Muscle of leg (tissue), 11 donors: ENCODE results near the gene CFP. TPM values are rescaled to one million over a fixed set of nuclear protein-coding genes. Genes with fewer than 3 reads are reported as not detected.
"Not testable (repeated sequence)": the region's sequence is repeated elsewhere in the genome, so short reads cannot be mapped to it uniquely, and the experiment has no call there.

Experiments
- DNase-seq: peaks from one replicate; pipeline ENCODE4 v3.0.0; 2013
- H3K27ac ChIP-seq: one replicate; pipeline ENCODE4 v1.5.1; 2013; ENCODE audit warnings: mild to moderate bottlenecking, low read length, control low read depth
- H3K27me3 ChIP-seq: one replicate; pipeline ENCODE4 v1.6.1; 2013; ENCODE audit warnings: low read length; ENCODE audit not compliant: control insufficient read depth, insufficient read depth
- H3K36me3 ChIP-seq: one replicate; pipeline ENCODE4 v1.6.1; 2013; ENCODE audit warnings: low read length; ENCODE audit not compliant: control insufficient read depth, insufficient read depth
- H3K4me1 ChIP-seq: one replicate; pipeline ENCODE4 v1.6.1; 2013; ENCODE audit warnings: low read length; ENCODE audit not compliant: control insufficient read depth, insufficient read depth
- H3K4me3 ChIP-seq: one replicate; pipeline ENCODE4 v1.5.1; 2013; ENCODE audit warnings: low read length, control low read depth
- H3K9me3 ChIP-seq: replicated peaks from 2 replicates; pipeline ENCODE4 v1.6.1; 2013; ENCODE audit warnings: low read depth, low read length; ENCODE audit not compliant: control insufficient read depth
- WGBS: methylation state at CpG from one replicate; pipeline ENCODE4 v1.1.5; 2013; ENCODE audit warnings: missing lambda C conversion rate; ENCODE audit not compliant: insufficient coverage; 5-methylcytosine and 5-hydroxymethylcytosine counted together
- polyA plus RNA-seq, 8 donors: library from polyadenylated mRNA; unstranded; fragments of 120-200 nt; gene quantifications; one replicate each; pipeline versions ENCODE4 v1.2.1 to v1.2.3, GENCODE V29; 2013; ENCODE audit warnings: inconsistent platforms in 1 of 8, low replicate concordance in 1 of 8; ENCODE audit not compliant: insufficient read length in 8 of 8, insufficient read depth in 1 of 8
- total RNA-seq: library from RNA; stranded (reverse); fragments of 120-200 nt; gene quantifications from one replicate; pipeline ENCODE4 v1.2.4, GENCODE V29; 2013

Gene CFP
- total and polyA plus RNA-seq, 9 donors, result 1.6 to 4.5 (median 3.0) TPM

GRCh38 chrX:47607091-47607490 is 22.6 kb downstream of the CFP start:
- no peak for DNase-seq
- H3K9me3 ChIP-seq, result no peaks in the 10 kb centered on the region
- no peaks in the 10 kb centered on the region for H3K27me3 ChIP-seq
- no peaks in the 10 kb centered on the region for H3K4me1 ChIP-seq
- H3K27ac ChIP-seq, result no peak overlapping the region
- no peaks in the 10 kb centered on the region for H3K36me3 ChIP-seq
- H3K4me3 ChIP-seq, result no peak overlapping the region

- no peak for DNase-seq
- WGBS, result 69% methylated on average over 6 of the region's 9 CpGs
- H3K27ac ChIP-seq, result no peak overlapping the region
- no peaks in the 10 kb centered on the region for H3K27me3 ChIP-seq
- no peaks in the 10 kb centered on the region for H3K9me3 ChIP-seq
- H3K4me1 ChIP-seq, result no peaks in the 10 kb centered on the region
- H3K4me3 ChIP-seq, result no peak overlapping the region
- no peaks in the 10 kb centered on the region for H3K36me3 ChIP-seq
Observed at GRCh38 chrX:47605024-47605423, 24.7 kb downstream of the CFP start.

- not testable (repeated sequence) for H3K4me3 ChIP-seq, H3K27ac ChIP-seq, H3K9me3 ChIP-seq, DNase-seq, H3K4me1 ChIP-seq, H3K27me3 ChIP-seq, H3K36me3 ChIP-seq
- no CpG with 5 or more reads among the region's 4 CpGs for WGBS
Observed at GRCh38 chrX:47603125-47603524, 26.6 kb downstream of the CFP start.

- DNase-seq, result no peak
- H3K4me3 ChIP-seq, result no peak overlapping the region
- H3K27me3 ChIP-seq, result no peaks in the 10 kb centered on the region
- H3K4me1 ChIP-seq, result no peaks in the 10 kb centered on the region
- H3K9me3 ChIP-seq, result peaks cover 6% of the 10 kb centered on the region
- H3K36me3 ChIP-seq, result no peaks in the 10 kb centered on the region
- WGBS, result no CpG with 5 or more reads among the region's 3 CpGs
- no peak overlapping the region for H3K27ac ChIP-seq
Observed at GRCh38 chrX:47597222-47597621, 32.5 kb downstream of the CFP start.

GRCh38 chrX:47596256-47596655 is 33.5 kb downstream of the CFP start:
- Histone ChIP-seq H3K27ac (no peak overlapping the region), H3K4me1 (no peaks in the 10 kb centered on the region), H3K4me3 (no peak overlapping the region), H3K9me3 (peaks cover 6% of the 10 kb centered on the region), H3K36me3 (no peaks in the 10 kb centered on the region), H3K27me3 (no peaks in the 10 kb centered on the region)
- WGBS, result 80% methylated on average over 1 of the region's 2 CpGs
- DNase-seq, result no peak

GRCh38 chrX:47595716-47596251 is 33.9 kb downstream of the CFP start:
- peak; percentile 9 for DNase-seq
- Histone ChIP-seq H3K4me1 (no peaks in the 10 kb centered on the region), H3K9me3 (peaks cover 6% of the 10 kb centered on the region), H3K4me3 (no peak overlapping the region), H3K27me3 (no peaks in the 10 kb centered on the region), H3K27ac (no peak overlapping the region), H3K36me3 (no peaks in the 10 kb centered on the region)
- WGBS, result 60% methylated on average over 1 of the region's 1 CpG

- no peak for DNase-seq
- Histone ChIP-seq H3K27ac (no peak overlapping the region), H3K4me1 (no peaks in the 10 kb centered on the region), H3K4me3 (no peak overlapping the region), H3K9me3 (peaks cover 6% of the 10 kb centered on the region), H3K36me3 (no peaks in the 10 kb centered on the region), H3K27me3 (no peaks in the 10 kb centered on the region)
- WGBS, result no CpG with 5 or more reads among the region's 4 CpGs
Observed at GRCh38 chrX:47593522-47593921, 36.2 kb downstream of the CFP start.

- 73% methylated on average over 4 of the region's 5 CpGs for WGBS
- Histone ChIP-seq H3K36me3 (peaks cover 6% of the 10 kb centered on the region), H3K27ac (no peak overlapping the region), H3K27me3 (no peaks in the 10 kb centered on the region), H3K4me1 (no peaks in the 10 kb centered on the region), H3K4me3 (no peak overlapping the region), H3K9me3 (peaks cover under 1% of the 10 kb centered on the region)
- no peak for DNase-seq
Observed at GRCh38 chrX:47590984-47591383, 38.7 kb downstream of the CFP start.

- Histone ChIP-seq H3K9me3 (no peaks in the 10 kb centered on the region), H3K4me3 (no peak overlapping the region), H3K27me3 (no peaks in the 10 kb centered on the region), H3K27ac (no peak overlapping the region), H3K4me1 (peaks cover 5% of the 10 kb centered on the region), H3K36me3 (peaks cover 11% of the 10 kb centered on the region)
- WGBS, result 81% methylated on average over 12 of the region's 16 CpGs
- DNase-seq, result peak; percentile 5
Observed at GRCh38 chrX:47587906-47588735, 41.6 kb downstream of the CFP start.

- peaks cover 2% of the 10 kb centered on the region for H3K27me3 ChIP-seq
- peaks cover 6% of the 10 kb centered on the region for H3K4me1 ChIP-seq
- H3K27ac ChIP-seq, result no peak overlapping the region
- H3K4me3 ChIP-seq, result no peak overlapping the region
- H3K9me3 ChIP-seq, result no peaks in the 10 kb centered on the region
- 42% methylated on average over 4 of the region's 4 CpGs for WGBS
- peaks cover 11% of the 10 kb centered on the region for H3K36me3 ChIP-seq
- no peak for DNase-seq
Observed at GRCh38 chrX:47587091-47587891, 42.4 kb downstream of the CFP start.
